ENCODE data around the gene WASHC4. TPM values are rescaled to one million over a fixed set of nuclear protein-coding genes. Genes with fewer than 3 reads are reported as not detected.

Gene WASHC4
- total RNA-seq, 1 experiment from 2014 or later = 39.1 TPM

GRCh38 chr12:105206686-105207374 lies 99.3 kb downstream of the WASHC4 start:
- BruUV-seq (replicated peaks) = no TSS peak
- H3K36me3 ChIP-seq (ENCODE audit: insufficient read depth, low read length, poor library complexity, severe bottlenecking) = peaks cover 4% of the 10 kb centered on the region
- H3K4me3 ChIP-seq (ENCODE audit: low read depth, low read length, poor library complexity, severe bottlenecking) = no peak overlapping the region
- H3K9me3 ChIP-seq (ENCODE audit: low read depth, low read length, poor library complexity, severe bottlenecking) = no peaks in the 10 kb centered on the region
- no peak for DNase-seq (ENCODE audit: low spot score)
- H3K27ac ChIP-seq (ENCODE audit: low read depth, low read length, poor library complexity, severe bottlenecking) = no peak overlapping the region
- CTCF ChIA-PET = no interaction called here
- H3K4me1 ChIP-seq (ENCODE audit: insufficient read depth, low read length, poor library complexity, severe bottlenecking) = no peaks in the 10 kb centered on the region
- no peak for TF ChIP-seq EZH2 (IDR thresholded peaks at IDR 0.05; ENCODE audit: borderline replicate concordance, low read depth, low read length, poor library complexity, severe bottlenecking)
- TF ChIP-seq, protein P1, sequence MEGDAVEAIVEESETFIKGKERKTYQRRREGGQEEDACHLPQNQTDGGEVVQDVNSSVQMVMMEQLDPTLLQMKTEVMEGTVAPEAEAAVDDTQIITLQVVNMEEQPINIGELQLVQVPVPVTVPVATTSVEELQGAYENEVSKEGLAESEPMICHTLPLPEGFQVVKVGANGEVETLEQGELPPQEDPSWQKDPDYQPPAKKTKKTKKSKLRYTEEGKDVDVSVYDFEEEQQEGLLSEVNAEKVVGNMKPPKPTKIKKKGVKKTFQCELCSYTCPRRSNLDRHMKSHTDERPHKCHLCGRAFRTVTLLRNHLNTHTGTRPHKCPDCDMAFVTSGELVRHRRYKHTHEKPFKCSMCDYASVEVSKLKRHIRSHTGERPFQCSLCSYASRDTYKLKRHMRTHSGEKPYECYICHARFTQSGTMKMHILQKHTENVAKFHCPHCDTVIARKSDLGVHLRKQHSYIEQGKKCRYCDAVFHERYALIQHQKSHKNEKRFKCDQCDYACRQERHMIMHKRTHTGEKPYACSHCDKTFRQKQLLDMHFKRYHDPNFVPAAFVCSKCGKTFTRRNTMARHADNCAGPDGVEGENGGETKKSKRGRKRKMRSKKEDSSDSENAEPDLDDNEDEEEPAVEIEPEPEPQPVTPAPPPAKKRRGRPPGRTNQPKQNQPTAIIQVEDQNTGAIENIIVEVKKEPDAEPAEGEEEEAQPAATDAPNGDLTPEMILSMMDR (conservative IDR thresholded peaks at IDR 0.05; ENCODE audit: low read depth, low read length) = no peak
- no peaks in the 10 kb centered on the region for H3K27me3 ChIP-seq (replicated peaks; ENCODE audit: insufficient read depth, low read depth, low read length, poor library complexity)
- POLR2A ChIA-PET (ENCODE audit: low non-redundant PET) = no interaction called here
- intact Hi-C loops (cut with micrococcal nuclease; ENCODE audit: unreplicated experiment) = no loop called here

- Histone ChIP-seq H3K27ac (ENCODE audit: low read depth, low read length, poor library complexity, severe bottlenecking) (no peak overlapping the region), H3K4me1 (ENCODE audit: insufficient read depth, low read length, poor library complexity, severe bottlenecking) (no peaks in the 10 kb centered on the region), H3K9me3 (ENCODE audit: low read depth, low read length, poor library complexity, severe bottlenecking) (no peaks in the 10 kb centered on the region), H3K27me3 (replicated peaks; ENCODE audit: insufficient read depth, low read depth, low read length, poor library complexity) (no peaks in the 10 kb centered on the region), H3K4me3 (ENCODE audit: low read depth, low read length, poor library complexity, severe bottlenecking) (no peak overlapping the region), H3K36me3 (ENCODE audit: insufficient read depth, low read length, poor library complexity, severe bottlenecking) (no peaks in the 10 kb centered on the region)
- TF ChIP-seq, protein P1 (conservative IDR thresholded peaks at IDR 0.05; ENCODE audit: low read depth, low read length) = no peak
- no peak for TF ChIP-seq EZH2 (IDR thresholded peaks at IDR 0.05; ENCODE audit: borderline replicate concordance, low read depth, low read length, poor library complexity, severe bottlenecking)
- no peak for DNase-seq (ENCODE audit: low spot score)
- intact Hi-C loops (cut with micrococcal nuclease; ENCODE audit: unreplicated experiment) = no loop called here
- ChIA-PET CTCF (no interaction called here), POLR2A (ENCODE audit: low non-redundant PET) (no interaction called here)
- BruUV-seq (replicated peaks) = no TSS peak
These were observed 101.6 kb downstream of the WASHC4 start for GRCh38 chr12:105209091-105209490.

- H3K27me3 ChIP-seq (replicated peaks; ENCODE audit: insufficient read depth, low read depth, low read length, poor library complexity) = no peaks in the 10 kb centered on the region
These were observed 104.9 kb downstream of the WASHC4 start for GRCh38 chr12:105212438-105212837.

More at GRCh38 chr12:105212438-105212837, 104.9 kb downstream of the WASHC4 start:
- Histone ChIP-seq H3K4me1 (ENCODE audit: insufficient read depth, low read length, poor library complexity, severe bottlenecking) (no peaks in the 10 kb centered on the region), H3K9me3 (ENCODE audit: low read depth, low read length, poor library complexity, severe bottlenecking) (no peaks in the 10 kb centered on the region), H3K27ac (ENCODE audit: low read depth, low read length, poor library complexity, severe bottlenecking) (no peak overlapping the region), H3K36me3 (ENCODE audit: insufficient read depth, low read length, poor library complexity, severe bottlenecking) (peaks cover 13% of the 10 kb centered on the region), H3K4me3 (ENCODE audit: low read depth, low read length, poor library complexity, severe bottlenecking) (no peak overlapping the region)
- ChIA-PET POLR2A (ENCODE audit: low non-redundant PET) (no interaction called here), CTCF (no interaction called here)
- intact Hi-C loops (cut with micrococcal nuclease; ENCODE audit: unreplicated experiment) = no loop called here
- no peak for TF ChIP-seq EZH2 (IDR thresholded peaks at IDR 0.05; ENCODE audit: borderline replicate concordance, low read depth, low read length, poor library complexity, severe bottlenecking)
- TF ChIP-seq, protein P1 (conservative IDR thresholded peaks at IDR 0.05; ENCODE audit: low read depth, low read length) = no peak
- DNase-seq (ENCODE audit: low spot score) = no peak
- no TSS peak for BruUV-seq (replicated peaks)

Data from A673 (cell line).